HEK293 (cell line): Measurements from ENCODE around the gene RBBP5.
A peak's percentile ranks its signal among the peaks of the same experiment; 100 is the strongest.

Experiments used
- GLI4 ChIP-seq: fragments of 450-650 bp; formaldehyde crosslinking; IDR thresholded peaks from 2 replicates; pipeline ENCODE4 v1.5.1; 2016; ENCODE audit warnings: missing biosample characterization, missing genetic modification characterization
- KLF16 ChIP-seq: fragments of 450-650 bp; formaldehyde crosslinking; IDR thresholded peaks from 2 replicates; pipeline ENCODE4 v1.5.1; 2017; ENCODE audit warnings: missing biosample characterization, missing genetic modification characterization
- REPIN1 ChIP-seq: fragments of 450-650 bp; formaldehyde crosslinking; IDR thresholded peaks from 2 replicates; pipeline ENCODE4 v1.5.1; 2017; ENCODE audit warnings: missing biosample characterization, missing genetic modification characterization, low read depth
- TCF7L2 ChIP-seq: IDR thresholded peaks from 2 replicates; pipeline ENCODE4 v1.6.1; 2011; ENCODE audit warnings: low read depth, mild to moderate bottlenecking, inconsistent platforms, low read length, moderate library complexity, borderline replicate concordance
- TSHZ1 ChIP-seq: fragments of 450-650 bp; formaldehyde crosslinking; IDR thresholded peaks from 2 replicates; pipeline ENCODE4 v1.5.1; 2016; ENCODE audit warnings: missing biosample characterization, missing genetic modification characterization, borderline replicate concordance
- YY2 ChIP-seq: fragments of 450-650 bp; formaldehyde crosslinking; IDR thresholded peaks from 2 replicates; pipeline ENCODE4 v1.5.1; 2016; ENCODE audit warnings: missing biosample characterization, missing genetic modification characterization
- ZFP41 ChIP-seq: fragments of 450-650 bp; formaldehyde crosslinking; IDR thresholded peaks from 2 replicates; pipeline ENCODE4 v1.5.1; 2016; ENCODE audit warnings: missing biosample characterization, missing genetic modification characterization, borderline replicate concordance
- ZNF121 ChIP-seq: fragments of 450-650 bp; formaldehyde crosslinking; IDR thresholded peaks from 2 replicates; pipeline ENCODE4 v1.5.1; 2016; ENCODE audit warnings: missing biosample characterization, missing genetic modification characterization
- ZNF138 ChIP-seq: fragments of 450-650 bp; formaldehyde crosslinking; IDR thresholded peaks from 2 replicates; pipeline ENCODE4 v1.5.1; 2016; ENCODE audit warnings: missing biosample characterization, missing genetic modification characterization, borderline replicate concordance
- ZNF146 ChIP-seq: fragments of 450-650 bp; formaldehyde crosslinking; IDR thresholded peaks from 2 replicates; pipeline ENCODE4 v1.5.1; 2016; ENCODE audit warnings: missing biosample characterization, missing genetic modification characterization
- ZNF223 ChIP-seq: fragments of 450-650 bp; formaldehyde crosslinking; IDR thresholded peaks from 2 replicates; pipeline ENCODE4 v1.5.1; 2016; ENCODE audit warnings: missing biosample characterization, missing genetic modification characterization
- ZNF26 ChIP-seq: fragments of 450-650 bp; formaldehyde crosslinking; IDR thresholded peaks from 2 replicates; pipeline ENCODE4 v1.5.1; 2016; ENCODE audit warnings: missing biosample characterization, missing genetic modification characterization
- ZNF280D ChIP-seq: fragments of 450-650 bp; formaldehyde crosslinking; IDR thresholded peaks from 2 replicates; pipeline ENCODE4 v1.5.1; 2016; ENCODE audit warnings: missing biosample characterization, missing genetic modification characterization
- ZNF514 ChIP-seq: fragments of 450-650 bp; formaldehyde crosslinking; IDR thresholded peaks from 2 replicates; pipeline ENCODE4 v1.5.1; 2016; ENCODE audit warnings: missing biosample characterization, missing genetic modification characterization
- ZNF518A ChIP-seq: fragments of 450-650 bp; formaldehyde crosslinking; conservative IDR thresholded peaks from 2 replicates; pipeline ENCODE4 v1.5.1; 2016; ENCODE audit warnings: low read depth, missing biosample characterization, missing genetic modification characterization
- ZNF529 ChIP-seq: fragments of 450-650 bp; formaldehyde crosslinking; IDR thresholded peaks from 2 replicates; pipeline ENCODE4 v1.5.1; 2017; ENCODE audit warnings: missing genetic modification characterization, missing biosample characterization; ENCODE audit not compliant: insufficient replicate concordance
- ZNF530 ChIP-seq: fragments of 450-650 bp; formaldehyde crosslinking; IDR thresholded peaks from 2 replicates; pipeline ENCODE4 v1.5.1; 2016; ENCODE audit warnings: low read depth, missing biosample characterization, missing genetic modification characterization
- ZNF571 ChIP-seq: fragments of 450-650 bp; formaldehyde crosslinking; IDR thresholded peaks from 2 replicates; pipeline ENCODE4 v1.5.0; 2017; ENCODE audit warnings: missing biosample characterization, missing genetic modification characterization
- ZNF585B ChIP-seq: fragments of 450-650 bp; formaldehyde crosslinking; IDR thresholded peaks from 2 replicates; pipeline ENCODE4 v1.5.1; 2016; ENCODE audit warnings: missing biosample characterization, missing genetic modification characterization
- ZNF692 ChIP-seq: fragments of 450-650 bp; formaldehyde crosslinking; IDR thresholded peaks from 2 replicates; pipeline ENCODE4 v1.5.1; 2016; ENCODE audit warnings: missing biosample characterization, missing genetic modification characterization
- ZNF701 ChIP-seq: fragments of 450-650 bp; formaldehyde crosslinking; IDR thresholded peaks from 2 replicates; pipeline ENCODE4 v1.5.1; 2016; ENCODE audit warnings: missing biosample characterization, missing genetic modification characterization
- ZNF776 ChIP-seq: fragments of 450-650 bp; formaldehyde crosslinking; IDR thresholded peaks from 2 replicates; pipeline ENCODE4 v1.5.0; 2017; ENCODE audit warnings: missing biosample characterization, missing genetic modification characterization, borderline replicate concordance
- ZNF785 ChIP-seq: fragments of 450-650 bp; formaldehyde crosslinking; IDR thresholded peaks from 2 replicates; pipeline ENCODE4 v1.5.1; 2016; ENCODE audit warnings: missing biosample characterization, missing genetic modification characterization
- ZSCAN30 ChIP-seq: fragments of 450-650 bp; IDR thresholded peaks from 2 replicates; pipeline ENCODE4 v1.5.1; 2018; ENCODE audit warnings: missing biosample characterization, mild to moderate bottlenecking, missing genetic modification characterization, moderate library complexity

RBBP5 gene

GRCh38 chr1:205121660-205122488, at the start of gene RBBP5 (continued):
- peak; percentile 97 for TF ChIP-seq ZNF518A (tag by site-specific recombination)
- no peak for TF ChIP-seq ZNF223
- peak; percentile 98 for TF ChIP-seq REPIN1 (tag by site-specific recombination)
- peak; percentile 95 for TF ChIP-seq ZNF692 (tag by site-specific recombination)
- TF ChIP-seq ZNF26, result 0 out of 2 replicates have a peak, but pooled peaks have one; percentile 24
- TF ChIP-seq ZNF146, result peak; percentile 85
- peak; percentile 83 for TF ChIP-seq TSHZ1 (tag by site-specific recombination)
- TF ChIP-seq ZNF529, result no peak
- TF ChIP-seq ZNF530 (tag by site-specific recombination), result no peak
- no peak for TF ChIP-seq ZNF571
- no peak for TF ChIP-seq ZNF701 (tag by site-specific recombination)
- peak; percentile 97 for TF ChIP-seq GLI4 (tag by site-specific recombination)
- no peak for TF ChIP-seq ZNF585B (tag by site-specific recombination)
- TF ChIP-seq KLF16 (tag by site-specific recombination), result peak; percentile 97
- peak; percentile 80; the same call in 1 of the 2 replicates for TF ChIP-seq ZNF280D
- no peak for TF ChIP-seq TCF7L2
- no peak for TF ChIP-seq ZNF776 (tag by site-specific recombination)
- 0 out of 2 replicates have a peak, but pooled peaks have one; percentile 30 for TF ChIP-seq ZNF121
- 0 out of 2 replicates have a peak, but pooled peaks have one; percentile 79 for TF ChIP-seq ZFP41
- peak; percentile 63; the same call in 1 of the 2 replicates for TF ChIP-seq ZNF785
- TF ChIP-seq YY2 (tag by site-specific recombination), result peak; percentile 92
- TF ChIP-seq ZSCAN30 (tag by site-specific recombination), result peak; percentile 99
- TF ChIP-seq ZNF514 (tag by site-specific recombination), result no peak
- TF ChIP-seq ZNF138 (tag by site-specific recombination), result no peak
